ENCODE results near the gene SCD.

DNA sequence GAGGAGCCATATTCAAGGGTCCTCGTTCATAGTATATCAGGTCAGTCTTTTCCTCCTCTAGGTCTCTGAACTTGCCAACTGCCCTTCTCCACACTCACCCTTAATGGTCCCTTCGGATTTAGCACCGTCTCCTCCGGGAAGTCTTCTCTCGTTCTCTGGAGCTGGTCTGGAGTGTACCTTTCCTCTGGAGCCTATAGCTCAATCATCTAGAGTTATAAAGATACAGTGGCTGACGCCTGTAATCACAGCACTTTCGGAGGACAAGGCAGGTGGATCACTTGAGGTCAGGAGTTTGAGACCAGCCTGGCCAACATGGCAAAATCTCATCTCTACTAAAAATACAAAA is 4.4 kb upstream of the SCD start:
- no peak for TF ChIP-seq TAF1 (IDR thresholded peaks at IDR 0.05; ENCODE audit: low read depth)
- TF ChIP-seq YY1 (IDR thresholded peaks at IDR 0.05; ENCODE audit: low read depth): no peak
- TF ChIP-seq, protein P1, sequence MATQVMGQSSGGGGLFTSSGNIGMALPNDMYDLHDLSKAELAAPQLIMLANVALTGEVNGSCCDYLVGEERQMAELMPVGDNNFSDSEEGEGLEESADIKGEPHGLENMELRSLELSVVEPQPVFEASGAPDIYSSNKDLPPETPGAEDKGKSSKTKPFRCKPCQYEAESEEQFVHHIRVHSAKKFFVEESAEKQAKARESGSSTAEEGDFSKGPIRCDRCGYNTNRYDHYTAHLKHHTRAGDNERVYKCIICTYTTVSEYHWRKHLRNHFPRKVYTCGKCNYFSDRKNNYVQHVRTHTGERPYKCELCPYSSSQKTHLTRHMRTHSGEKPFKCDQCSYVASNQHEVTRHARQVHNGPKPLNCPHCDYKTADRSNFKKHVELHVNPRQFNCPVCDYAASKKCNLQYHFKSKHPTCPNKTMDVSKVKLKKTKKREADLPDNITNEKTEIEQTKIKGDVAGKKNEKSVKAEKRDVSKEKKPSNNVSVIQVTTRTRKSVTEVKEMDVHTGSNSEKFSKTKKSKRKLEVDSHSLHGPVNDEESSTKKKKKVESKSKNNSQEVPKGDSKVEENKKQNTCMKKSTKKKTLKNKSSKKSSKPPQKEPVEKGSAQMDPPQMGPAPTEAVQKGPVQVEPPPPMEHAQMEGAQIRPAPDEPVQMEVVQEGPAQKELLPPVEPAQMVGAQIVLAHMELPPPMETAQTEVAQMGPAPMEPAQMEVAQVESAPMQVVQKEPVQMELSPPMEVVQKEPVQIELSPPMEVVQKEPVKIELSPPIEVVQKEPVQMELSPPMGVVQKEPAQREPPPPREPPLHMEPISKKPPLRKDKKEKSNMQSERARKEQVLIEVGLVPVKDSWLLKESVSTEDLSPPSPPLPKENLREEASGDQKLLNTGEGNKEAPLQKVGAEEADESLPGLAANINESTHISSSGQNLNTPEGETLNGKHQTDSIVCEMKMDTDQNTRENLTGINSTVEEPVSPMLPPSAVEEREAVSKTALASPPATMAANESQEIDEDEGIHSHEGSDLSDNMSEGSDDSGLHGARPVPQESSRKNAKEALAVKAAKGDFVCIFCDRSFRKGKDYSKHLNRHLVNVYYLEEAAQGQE (IDR thresholded peaks at IDR 0.05; ENCODE audit: low read depth): no peak
- TF ChIP-seq CREB1 (IDR thresholded peaks at IDR 0.05; ENCODE audit: low read depth): no peak
- TF ChIP-seq RAD21 (IDR thresholded peaks at IDR 0.05; ENCODE audit: low read depth): no peak
- TF ChIP-seq CEBPB (IDR thresholded peaks at IDR 0.05): no peak
- TF ChIP-seq TEAD4 (IDR thresholded peaks at IDR 0.05): no peak
